ENCODE results near the gene AGRN. TPM values are rescaled to one million over a fixed set of nuclear protein-coding genes. Genes with fewer than 3 reads are reported as not detected.

Gene AGRN
- total RNA-seq, 1 donor from 2014 or later = 203 TPM

DNA sequence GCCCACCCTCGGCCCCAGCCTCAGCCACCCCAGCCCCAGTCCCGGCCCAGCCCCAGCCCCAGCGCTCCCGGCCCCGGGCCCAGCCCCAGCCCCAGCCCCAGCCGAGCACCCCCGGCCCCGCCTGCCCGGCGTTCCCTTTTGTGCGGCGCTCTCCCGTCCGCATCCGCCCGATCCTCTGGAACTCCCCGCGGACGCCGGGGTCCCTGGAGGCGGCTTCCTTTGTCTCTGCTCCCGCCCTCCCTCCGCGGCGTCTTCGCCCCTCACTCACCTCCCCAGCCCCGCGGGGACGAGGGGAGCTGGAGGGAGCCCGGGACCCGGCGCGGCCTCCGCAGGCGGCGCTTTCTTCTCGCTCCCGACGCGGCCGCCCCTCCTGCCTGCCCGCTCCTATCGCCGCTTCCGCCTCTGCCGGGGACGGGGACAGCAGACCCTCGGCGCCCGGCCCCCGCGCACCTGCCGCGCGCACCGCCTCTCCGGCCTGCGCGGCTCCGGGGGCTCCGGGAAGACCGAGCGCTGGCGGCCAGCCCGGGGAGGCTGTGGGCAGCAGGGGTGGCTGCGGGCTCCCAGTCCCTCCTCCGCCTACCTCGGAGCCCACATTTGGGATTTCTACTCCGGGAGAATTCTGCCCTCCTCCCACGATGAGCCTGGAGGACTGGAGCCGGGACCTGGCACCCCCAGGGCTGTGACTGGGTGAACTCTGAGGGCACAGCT is 14.0 kb downstream of the AGRN start:
- TF ChIP-seq, protein P1, sequence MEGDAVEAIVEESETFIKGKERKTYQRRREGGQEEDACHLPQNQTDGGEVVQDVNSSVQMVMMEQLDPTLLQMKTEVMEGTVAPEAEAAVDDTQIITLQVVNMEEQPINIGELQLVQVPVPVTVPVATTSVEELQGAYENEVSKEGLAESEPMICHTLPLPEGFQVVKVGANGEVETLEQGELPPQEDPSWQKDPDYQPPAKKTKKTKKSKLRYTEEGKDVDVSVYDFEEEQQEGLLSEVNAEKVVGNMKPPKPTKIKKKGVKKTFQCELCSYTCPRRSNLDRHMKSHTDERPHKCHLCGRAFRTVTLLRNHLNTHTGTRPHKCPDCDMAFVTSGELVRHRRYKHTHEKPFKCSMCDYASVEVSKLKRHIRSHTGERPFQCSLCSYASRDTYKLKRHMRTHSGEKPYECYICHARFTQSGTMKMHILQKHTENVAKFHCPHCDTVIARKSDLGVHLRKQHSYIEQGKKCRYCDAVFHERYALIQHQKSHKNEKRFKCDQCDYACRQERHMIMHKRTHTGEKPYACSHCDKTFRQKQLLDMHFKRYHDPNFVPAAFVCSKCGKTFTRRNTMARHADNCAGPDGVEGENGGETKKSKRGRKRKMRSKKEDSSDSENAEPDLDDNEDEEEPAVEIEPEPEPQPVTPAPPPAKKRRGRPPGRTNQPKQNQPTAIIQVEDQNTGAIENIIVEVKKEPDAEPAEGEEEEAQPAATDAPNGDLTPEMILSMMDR (conservative IDR thresholded peaks at IDR 0.05) = no peak
- peaks cover 15% of the 10 kb centered on the region for H3K4me1 Mint-ChIP-seq
- DNase-seq (ENCODE audit: low read depth, low spot score) = peak; percentile 28
- H3K4me3 Mint-ChIP-seq = no peak overlapping the region
- H3K36me3 Mint-ChIP-seq (ENCODE audit: low read depth) = no peaks in the 10 kb centered on the region
- no peaks in the 10 kb centered on the region for H3K9me3 Mint-ChIP-seq
- H3K27ac Mint-ChIP-seq (ENCODE audit: unreplicated experiment) = no peak overlapping the region
- peaks cover 14% of the 10 kb centered on the region for H3K27me3 Mint-ChIP-seq (ENCODE audit: low read depth)

DNA sequence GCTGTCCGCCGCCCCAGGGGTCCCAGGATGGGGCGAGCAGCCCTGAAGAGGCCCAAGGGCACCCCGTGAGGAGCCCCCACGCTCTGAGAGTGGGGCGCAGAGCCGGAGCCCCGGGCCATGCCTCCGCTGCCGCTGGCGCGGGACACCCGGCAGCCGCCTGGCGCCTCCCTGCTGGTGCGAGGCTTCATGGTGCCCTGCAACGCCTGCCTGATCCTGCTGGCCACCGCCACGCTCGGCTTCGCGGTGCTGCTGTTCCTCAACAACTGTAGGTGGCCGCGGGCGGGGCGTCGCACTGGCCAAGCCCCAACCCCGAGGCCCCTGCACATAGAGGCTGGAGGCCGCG is 14.5 kb downstream of the AGRN start:
- Mint-ChIP-seq H3K27me3 (ENCODE audit: low read depth) (peaks cover 19% of the 10 kb centered on the region), H3K27ac (ENCODE audit: unreplicated experiment) (no peak overlapping the region), H3K36me3 (ENCODE audit: low read depth) (no peaks in the 10 kb centered on the region), H3K4me1 (peaks cover 16% of the 10 kb centered on the region), H3K4me3 (peak overlapping the region; percentile 71), H3K9me3 (no peaks in the 10 kb centered on the region)
- TF ChIP-seq, protein P1 (conservative IDR thresholded peaks at IDR 0.05) = no peak
- DNase-seq (ENCODE audit: low read depth, low spot score) = no peak

DNA sequence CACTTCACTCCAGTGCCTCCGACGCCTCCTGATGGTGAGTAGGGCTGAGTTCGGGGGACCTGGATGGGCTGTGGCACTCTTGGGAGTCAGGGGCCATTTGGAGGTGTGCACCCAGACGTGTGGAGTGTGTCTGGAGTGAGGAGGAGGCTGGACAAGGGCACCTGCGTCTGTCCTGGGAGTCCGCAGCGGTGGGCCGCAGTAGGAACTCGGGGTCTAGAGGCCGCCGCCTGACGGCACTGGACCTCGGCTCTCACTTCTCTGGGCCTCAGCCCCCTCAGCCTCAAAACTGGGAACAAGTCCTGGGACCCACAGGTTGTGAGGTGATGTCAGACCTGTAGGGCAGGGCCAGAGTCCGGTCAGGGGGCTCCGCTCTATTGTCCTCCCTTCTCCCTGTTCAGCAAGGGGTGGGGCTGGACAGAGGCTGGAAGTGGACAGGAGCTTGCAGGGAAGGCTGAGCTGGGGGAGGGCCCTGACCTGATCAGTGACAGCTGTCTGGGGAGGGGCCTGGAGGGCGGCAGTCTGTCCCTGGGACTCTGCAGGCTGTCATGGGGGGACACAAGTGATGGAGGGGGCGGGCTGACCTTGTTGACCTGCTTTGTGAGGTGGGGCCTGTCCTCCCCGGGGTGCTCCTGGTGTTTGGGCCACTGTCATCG is 15.5 kb downstream of the AGRN start:
- Mint-ChIP-seq H3K36me3 (ENCODE audit: low read depth) (no peaks in the 10 kb centered on the region), H3K27me3 (ENCODE audit: low read depth) (peaks cover 24% of the 10 kb centered on the region), H3K4me3 (peak overlapping the region; percentile 70), H3K27ac (ENCODE audit: unreplicated experiment) (no peak overlapping the region), H3K4me1 (peaks cover 22% of the 10 kb centered on the region), H3K9me3 (no peaks in the 10 kb centered on the region)
- DNase-seq (ENCODE audit: low read depth, low spot score) = no peak
- TF ChIP-seq, protein P1 (conservative IDR thresholded peaks at IDR 0.05) = no peak

DNA sequence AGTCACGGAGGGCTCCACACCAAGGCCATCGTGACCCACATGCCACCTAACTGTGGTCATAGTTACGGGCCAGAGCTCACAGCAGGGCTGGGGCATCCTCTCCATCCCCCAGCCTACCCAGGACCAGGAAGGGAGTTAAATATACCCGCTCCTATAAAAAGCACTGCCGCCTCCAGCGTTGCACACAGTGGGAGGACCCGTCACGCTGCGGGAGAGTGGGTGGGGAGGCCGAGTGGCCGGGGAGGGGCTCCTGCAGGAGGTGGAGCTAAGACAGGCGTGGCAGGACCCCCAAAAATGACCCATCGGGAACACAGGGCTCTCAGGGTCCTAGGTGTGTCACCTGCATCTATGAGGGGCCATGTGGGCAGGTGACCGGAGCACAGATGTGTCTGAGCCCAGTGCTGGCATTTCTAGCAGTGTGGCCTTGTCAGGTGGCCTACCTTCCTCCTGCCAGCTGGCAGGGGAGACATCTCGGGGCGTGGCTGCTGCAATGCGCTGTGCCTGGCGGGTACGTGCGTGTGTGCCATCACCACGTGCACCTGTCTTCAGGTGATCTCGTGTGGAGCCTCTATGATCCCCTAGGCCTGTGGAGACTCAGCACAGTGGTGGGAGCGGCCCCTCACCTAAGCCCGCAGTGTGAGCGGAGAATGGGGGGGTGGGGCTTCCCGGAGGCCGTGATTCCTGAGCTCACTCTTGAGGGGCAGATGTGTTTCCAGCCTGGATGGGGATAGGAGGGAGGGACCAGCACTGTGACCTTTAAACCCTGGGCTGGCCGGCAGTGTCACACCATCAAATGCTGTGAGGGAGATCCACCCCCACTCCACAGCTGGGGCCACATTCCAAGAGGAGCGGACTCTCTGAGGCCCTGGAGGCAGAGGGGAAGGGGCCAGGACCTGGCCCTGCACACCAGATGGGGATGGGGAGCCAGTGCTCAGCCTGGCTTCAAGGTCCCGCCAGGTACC is 17.7 kb downstream of the AGRN start:
- Mint-ChIP-seq H3K36me3 (ENCODE audit: low read depth) (no peaks in the 10 kb centered on the region), H3K4me3 (peak overlapping the region; percentile 44), H3K4me1 (peaks cover 11% of the 10 kb centered on the region), H3K9me3 (no peaks in the 10 kb centered on the region), H3K27me3 (ENCODE audit: low read depth) (peaks cover 24% of the 10 kb centered on the region), H3K27ac (ENCODE audit: unreplicated experiment) (no peak overlapping the region)
- TF ChIP-seq, protein P1 (conservative IDR thresholded peaks at IDR 0.05) = no peak
- DNase-seq (ENCODE audit: low read depth, low spot score) = no peak

DNA sequence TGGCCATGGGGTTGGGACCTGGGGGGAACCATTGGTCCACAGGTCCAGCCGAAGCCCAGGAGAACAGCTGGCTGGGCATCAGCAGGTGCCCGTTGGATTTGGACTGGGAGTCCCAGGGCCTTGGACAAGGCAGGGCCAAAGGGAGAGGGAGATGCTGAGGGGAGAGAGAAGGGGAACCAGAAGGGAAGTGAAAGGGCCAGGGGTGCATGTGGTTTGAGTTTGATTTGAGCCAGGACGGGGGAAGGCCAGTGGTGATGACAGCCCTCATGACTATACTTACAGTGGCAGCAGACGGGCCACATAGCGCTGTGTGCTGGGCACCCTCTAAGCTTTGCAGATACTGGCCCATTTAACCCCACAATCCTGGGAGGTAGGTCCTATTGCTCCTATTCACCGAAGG is 18.8 kb downstream of the AGRN start:
- Mint-ChIP-seq H3K36me3 (ENCODE audit: low read depth) (no peaks in the 10 kb centered on the region), H3K4me3 (peak overlapping the region; percentile 47), H3K4me1 (peaks cover 11% of the 10 kb centered on the region), H3K27ac (ENCODE audit: unreplicated experiment) (no peak overlapping the region), H3K27me3 (ENCODE audit: low read depth) (peaks cover 24% of the 10 kb centered on the region), H3K9me3 (no peaks in the 10 kb centered on the region)
- DNase-seq (ENCODE audit: low read depth, low spot score) = no peak
- TF ChIP-seq, protein P1 (conservative IDR thresholded peaks at IDR 0.05) = no peak

Measured in neural crest cell (in vitro differentiated cells).